GM18526 (cell line): Measurements from ENCODE around the gene N4BP2L2.

ENCODE experiments used
- POLR2A ChIP-seq: IDR thresholded peaks from 3 replicates; pipeline ENCODE4 v1.6.1; 2011; ENCODE audit not compliant: insufficient read length; ENCODE audit errors: extremely low read depth

N4BP2L2 gene

GRCh38 chr13:32425158-32425557 lies 113.4 kb downstream of the N4BP2L2 start:
- TF ChIP-seq POLR2A: no peak

DNA sequence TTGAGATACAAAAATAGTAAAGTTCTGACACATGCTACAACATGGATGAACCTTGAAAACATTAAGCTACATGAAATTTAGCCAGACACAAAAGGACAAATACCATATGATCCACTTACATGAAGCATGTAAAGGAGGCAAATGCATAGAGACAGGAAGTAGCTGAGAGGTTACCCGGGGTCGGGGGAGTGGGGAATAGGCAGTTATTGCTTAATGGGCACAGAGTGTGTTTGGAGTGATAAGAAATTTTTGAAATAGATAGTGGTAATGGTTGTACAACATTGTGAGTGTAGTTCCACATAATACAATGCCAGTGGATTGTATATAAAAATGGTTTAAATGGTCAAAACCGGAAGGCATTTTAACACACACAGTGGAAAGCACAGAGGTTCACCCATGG lies 115.0 kb downstream of the N4BP2L2 start:
- TF ChIP-seq POLR2A: no peak

DNA sequence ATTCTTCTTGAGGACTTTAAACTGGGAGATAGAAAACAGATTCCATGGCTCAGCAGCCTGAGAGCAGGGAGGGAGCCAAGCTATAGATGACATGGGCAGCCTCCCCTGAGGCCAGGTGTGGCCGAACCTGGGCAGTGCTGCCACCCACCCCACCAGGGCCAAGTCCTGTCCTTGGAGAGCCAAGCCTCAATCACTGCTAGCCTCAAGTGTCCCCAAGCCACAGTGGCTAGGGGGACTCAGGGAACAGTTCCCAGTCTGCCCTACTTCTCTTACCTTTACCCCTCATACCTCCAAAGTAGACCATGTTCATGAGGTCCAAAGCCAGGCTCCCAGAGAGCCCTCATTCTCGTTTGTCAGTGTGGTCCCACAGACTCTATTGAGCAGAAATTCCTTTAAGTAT lies 118.7 kb downstream of the N4BP2L2 start:
- no peak for TF ChIP-seq POLR2A

DNA sequence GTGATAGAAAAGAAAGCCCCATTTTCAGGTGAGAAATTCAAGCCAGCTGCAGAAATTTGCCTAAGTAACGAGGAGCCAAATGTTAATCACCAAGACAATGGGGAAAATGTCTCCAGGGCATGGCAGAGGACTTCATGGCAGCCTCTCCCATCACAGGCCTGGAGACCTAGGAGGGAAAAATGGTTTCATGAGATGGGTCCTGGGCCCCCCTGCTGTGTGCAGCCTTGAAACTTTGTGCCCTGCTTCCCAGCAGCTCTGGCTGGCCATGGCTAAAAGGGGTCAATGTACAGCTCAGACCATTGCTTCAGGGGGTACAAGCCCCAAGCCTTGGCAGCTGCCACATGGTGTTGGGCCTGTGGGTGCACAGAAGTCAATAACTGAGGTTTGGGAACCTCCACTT lies 120.6 kb downstream of the N4BP2L2 start:
- TF ChIP-seq POLR2A: no peak

GRCh38 chr13:32415019-32415418 lies 123.6 kb downstream of the N4BP2L2 start:
- no peak for TF ChIP-seq POLR2A

DNA sequence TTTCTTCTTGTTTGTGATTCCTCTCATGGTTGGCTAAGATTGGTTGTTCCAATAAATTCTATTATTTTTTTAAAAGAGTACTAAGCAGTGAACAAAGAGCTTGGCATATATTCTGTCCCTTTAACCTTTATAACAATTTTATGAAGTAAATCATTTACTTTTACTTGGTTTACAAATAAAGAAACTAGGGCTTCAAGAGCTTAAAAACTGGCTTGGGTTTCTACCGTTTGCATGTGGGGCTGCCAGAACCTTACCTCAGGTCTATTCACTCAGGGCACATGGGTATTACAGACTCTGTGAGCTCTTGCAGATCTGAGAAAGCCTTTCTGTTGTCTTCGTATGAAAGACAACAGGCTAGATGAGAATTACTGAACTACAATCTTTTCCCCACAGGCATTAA lies 124.0 kb downstream of the N4BP2L2 start:
- no peak for TF ChIP-seq POLR2A

- TF ChIP-seq POLR2A: no peak
Measured at GRCh38 chr13:32413284-32413683, 125.3 kb downstream of the N4BP2L2 start.

DNA sequence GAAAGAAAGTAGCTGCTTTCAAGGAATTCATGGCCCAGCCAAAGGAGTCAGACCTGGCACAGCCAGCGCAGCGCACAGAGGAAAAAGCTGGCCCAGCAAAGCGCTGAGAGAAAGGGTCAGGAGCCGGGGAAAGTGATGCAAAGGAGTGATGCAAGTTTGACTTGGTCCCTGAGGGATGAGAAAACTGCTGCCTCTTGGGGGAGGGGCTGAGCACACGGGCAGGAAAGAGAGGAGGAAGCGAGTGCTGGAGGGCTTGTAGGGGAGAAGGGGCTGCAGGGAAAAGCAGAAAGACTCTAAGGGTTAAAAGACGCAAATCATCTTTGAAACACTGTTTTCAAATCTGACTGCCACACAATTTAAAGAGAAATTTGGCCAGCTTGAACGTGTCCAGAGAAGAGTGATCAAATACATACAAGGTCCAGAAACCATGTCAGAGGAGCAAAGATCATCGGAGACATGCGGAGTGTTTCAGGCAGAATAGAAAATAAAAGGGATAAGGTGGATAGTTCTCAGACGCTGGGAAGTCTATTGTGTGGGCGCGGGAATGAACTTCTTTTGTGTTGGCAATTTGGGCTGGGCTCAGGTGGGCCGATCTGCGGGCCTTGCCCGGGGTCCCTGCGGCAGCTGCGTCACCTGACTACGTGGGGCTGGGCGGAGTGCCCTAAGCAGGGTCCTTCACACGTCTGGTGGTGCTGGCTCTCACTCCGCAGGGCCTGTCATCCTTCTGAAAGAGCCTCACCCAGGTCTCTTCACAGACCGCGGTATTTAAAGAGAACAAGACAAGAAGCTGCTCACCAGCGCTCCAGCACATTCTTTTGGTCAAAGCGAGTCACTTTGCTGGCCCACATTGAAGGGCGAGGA lies 128.8 kb downstream of the N4BP2L2 start:
- TF ChIP-seq POLR2A: no peak

DNA sequence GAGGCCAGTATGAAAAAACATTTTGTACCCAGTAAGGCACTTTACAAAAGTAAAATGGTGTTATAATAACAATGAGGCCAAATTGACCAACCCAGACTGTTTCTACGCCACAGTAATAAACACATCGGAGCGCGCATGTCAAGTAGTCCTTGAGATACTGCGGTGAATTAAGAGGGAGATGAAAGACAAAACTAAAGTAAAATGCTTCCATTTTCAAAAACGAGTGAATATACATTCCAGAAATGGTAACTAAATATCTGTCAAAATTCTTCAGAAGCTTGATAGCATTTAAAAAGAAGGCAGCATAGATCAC lies 129.6 kb downstream of the N4BP2L2 start:
- no peak for TF ChIP-seq POLR2A

- TF ChIP-seq POLR2A: no peak
Measured at GRCh38 chr13:32408296-32409000, 130.1 kb downstream of the N4BP2L2 start.

GRCh38 chr13:32407854-32408253 lies 130.7 kb downstream of the N4BP2L2 start:
- no peak for TF ChIP-seq POLR2A

DNA sequence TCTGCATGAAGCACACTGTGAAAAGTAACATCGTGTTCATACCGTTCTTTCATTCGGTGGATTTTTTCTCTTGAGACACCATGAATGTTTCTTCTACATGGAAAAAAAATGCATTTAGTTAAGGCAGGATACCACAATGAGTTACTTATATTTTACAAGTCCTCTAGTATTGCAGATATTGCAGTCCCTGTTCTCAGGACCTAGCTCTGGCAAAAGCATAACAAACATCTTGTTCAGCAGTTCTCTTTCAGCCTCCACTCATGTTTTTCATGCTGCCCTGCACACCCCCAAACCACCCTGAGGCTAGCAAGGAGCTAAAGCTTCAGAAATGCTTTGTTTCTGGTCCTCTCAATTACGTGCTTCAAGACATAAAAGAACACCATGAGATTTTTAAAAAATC lies 135.5 kb downstream of the N4BP2L2 start:
- no peak for TF ChIP-seq POLR2A

DNA sequence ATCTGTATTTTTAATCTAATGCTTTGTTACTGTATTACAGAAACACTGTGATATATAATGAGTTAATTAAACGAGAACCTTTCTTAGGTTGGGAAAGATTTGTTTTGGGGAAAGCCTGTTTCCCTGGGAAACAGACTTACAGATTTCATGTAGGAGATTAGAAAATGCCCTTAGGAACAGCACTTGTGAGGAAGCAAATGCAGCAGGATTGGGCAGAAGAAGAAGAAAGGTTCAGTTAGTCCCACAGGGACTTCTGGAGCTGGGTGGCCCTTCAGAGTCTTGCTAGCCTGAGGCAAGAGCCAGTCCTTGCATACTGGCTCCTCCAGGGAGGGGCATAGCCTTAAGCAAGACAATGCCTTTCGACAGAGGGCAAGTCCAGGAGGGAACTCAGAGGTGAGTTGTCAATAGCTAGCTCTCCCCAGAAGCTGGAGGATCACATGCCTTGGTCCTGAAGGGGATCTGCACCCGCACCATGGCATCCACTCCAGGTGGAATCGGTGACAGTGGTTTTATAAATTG lies 147.4 kb downstream of the N4BP2L2 start:
- TF ChIP-seq POLR2A: no peak

- TF ChIP-seq POLR2A: no peak
Measured at GRCh38 chr13:32390484-32390883, 148.1 kb downstream of the N4BP2L2 start.

DNA sequence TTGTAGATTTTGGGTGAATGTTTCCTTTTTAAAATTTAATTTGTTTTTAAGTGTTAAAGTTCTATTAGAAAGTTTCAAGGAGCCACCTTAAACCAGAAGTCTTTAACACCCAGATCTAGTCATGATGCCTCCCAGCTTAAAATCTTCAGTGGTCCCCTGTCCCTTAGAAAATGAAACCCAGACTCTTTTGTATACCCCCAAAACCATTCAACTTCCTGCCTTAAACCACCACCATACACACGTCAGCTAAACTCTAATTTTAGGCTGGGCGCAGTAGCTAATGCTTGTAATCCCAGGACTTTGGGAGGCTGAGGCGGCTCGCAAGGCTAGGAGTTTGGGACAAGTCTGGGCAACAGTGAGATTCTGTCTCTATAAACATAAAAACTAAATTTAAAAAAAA lies 148.5 kb downstream of the N4BP2L2 start:
- no peak for TF ChIP-seq POLR2A

GRCh38 chr13:32385410-32385809 lies 153.2 kb downstream of the N4BP2L2 start:
- TF ChIP-seq POLR2A: no peak
